Occipital lobe (tissue), 2 donors: ENCODE measurements around the gene ACTR2. TPM values are rescaled to one million over a fixed set of nuclear protein-coding genes. Genes with fewer than 3 reads are reported as not detected.
"Not testable (repeated sequence)": the region's sequence is repeated elsewhere in the genome, so short reads cannot be mapped to it uniquely, and the experiment has no call there.

ENCODE experiments used
- DNase-seq: peaks from one replicate; lab custom pipeline; 2025; lab: John Stamatoyannopoulos, UW
- total RNA-seq: library from RNA; depleted of rRNA; stranded (reverse); fragments of >200 nt; gene quantifications from one replicate; pipeline ENCODE4 v1.2.3, GENCODE V29; 2014

The ACTR2 gene
- total RNA-seq, 1 donor from 2014 or later = 115 TPM

DNA sequence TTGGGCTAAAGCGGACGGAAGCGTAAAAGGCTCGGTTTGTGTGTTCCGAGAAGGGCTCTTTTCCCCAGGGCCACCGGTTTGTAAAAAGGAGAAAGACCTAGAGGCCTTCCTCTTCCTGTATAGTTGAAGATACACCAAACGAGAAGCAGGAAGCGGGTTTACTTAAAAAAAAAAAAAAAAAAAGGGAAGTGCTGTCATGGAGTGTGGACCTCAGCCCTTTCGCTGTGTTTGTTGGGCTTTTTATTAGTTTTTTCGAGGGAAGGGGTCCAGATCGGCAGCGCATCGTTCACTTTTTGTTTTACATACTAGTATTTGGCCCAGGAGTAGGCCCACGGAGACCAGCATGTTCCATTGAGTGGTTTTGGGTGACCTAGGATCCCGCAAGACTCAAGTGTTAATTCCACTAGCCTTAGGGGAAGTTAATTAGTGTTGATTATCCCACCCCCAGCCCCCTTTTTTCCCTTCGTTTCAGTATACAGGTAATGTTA is 676 bp downstream of the ACTR2 start:
- no peak for DNase-seq

DNA sequence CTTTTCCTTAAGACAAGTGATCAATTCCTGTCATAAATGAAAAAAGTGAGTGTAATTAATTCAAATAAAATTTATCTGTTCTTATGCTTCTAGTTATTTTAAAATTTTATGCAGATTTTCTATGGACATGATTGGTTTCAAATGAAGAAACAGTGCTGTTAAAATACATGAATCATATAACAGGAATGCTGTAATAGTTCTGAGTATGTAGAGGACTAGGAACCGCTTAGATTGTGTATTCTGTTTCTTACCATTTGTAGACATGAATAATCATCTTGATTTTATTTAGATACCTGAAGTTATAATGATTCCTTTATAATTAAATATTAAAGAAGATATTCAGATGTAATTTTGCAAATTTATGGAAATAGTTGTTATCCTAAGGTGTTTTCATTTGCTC is 3.5 kb downstream of the ACTR2 start:
- no peak for DNase-seq

DNA sequence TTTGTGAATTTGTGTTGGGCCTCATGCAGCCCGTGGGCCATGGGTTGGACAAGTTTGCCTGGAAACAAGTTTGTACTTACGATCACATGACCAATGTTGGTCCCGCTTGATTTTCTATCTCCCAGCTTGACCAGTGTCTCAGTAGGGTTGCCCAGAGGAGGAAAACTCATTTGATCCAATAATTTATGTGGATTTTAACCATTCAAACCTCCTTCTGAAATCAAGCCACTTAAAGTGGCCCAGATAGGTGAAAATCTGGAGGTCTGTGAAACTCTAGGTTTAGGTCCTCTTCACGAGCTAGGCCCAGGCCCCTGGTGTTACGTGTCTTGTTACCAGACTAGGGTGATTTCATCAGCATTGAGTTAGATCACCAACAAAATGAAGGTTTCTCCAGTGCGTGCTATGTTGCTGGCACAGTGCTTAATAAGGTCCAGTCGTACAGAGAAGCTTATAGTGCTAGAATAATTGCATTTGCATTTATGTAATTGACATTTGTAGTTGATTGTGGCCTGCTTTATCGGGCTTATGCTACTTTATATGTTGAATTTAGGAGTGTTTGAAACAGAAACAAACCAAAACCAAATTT is 4.4 kb downstream of the ACTR2 start:
- no peak for DNase-seq

DNA sequence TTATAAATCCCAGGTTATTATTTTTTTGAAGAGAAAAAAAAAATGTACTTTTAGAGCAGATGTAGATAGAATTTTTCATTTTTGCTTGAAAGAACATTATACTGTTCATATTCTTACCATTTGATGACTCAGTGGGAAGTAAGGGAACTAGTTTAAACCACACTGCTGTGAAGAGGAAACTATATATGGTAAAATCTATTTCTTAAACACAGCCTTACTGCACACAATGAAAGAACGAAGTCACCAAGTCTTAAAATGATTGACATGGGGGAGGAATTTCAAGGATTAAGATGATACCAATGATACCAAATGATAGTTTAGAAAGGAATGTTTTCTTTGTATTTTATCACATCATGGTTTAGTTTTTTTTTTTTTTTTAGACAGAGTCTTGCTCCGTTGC is 5.0 kb downstream of the ACTR2 start:
- DNase-seq = no peak

DNA sequence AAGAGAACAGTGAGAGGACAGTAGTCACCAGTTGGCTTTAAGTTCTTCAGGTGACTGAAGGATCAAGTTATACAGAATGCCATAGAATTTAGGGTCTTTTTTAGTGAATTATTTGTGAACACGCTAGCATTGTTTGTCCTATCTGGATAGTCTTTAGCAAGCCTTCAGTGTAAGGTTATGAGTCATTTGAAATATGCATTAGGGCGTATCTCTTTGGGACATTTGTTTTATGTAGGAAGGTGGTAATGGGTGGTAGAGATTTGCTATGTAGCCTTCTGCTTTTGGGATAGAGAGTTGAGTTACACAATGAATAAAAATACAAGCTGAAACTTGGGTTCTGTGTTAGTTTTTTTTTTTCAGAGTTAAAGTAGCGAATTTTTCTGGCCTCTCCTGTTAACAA is 13.0 kb downstream of the ACTR2 start:
- no peak for DNase-seq

DNA sequence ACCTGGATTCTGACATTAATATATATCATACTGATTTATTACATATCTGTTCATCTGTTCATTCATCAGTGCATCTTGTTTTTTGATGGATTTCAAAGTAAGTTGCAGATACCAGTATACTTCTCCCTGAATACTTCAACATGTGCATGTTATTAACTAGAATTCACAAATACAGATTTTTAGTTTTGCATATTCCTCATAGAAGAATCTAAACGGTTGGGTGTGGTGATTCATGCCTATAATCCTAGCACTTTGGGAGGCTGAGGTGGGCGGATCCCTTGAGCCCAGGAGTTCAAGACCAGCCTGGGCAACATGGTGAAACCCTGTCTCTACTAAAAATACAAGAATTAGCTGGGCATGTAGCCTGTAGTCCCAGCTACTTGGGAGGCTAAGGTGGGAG is 16.8 kb downstream of the ACTR2 start:
- DNase-seq = not testable (repeated sequence)

DNA sequence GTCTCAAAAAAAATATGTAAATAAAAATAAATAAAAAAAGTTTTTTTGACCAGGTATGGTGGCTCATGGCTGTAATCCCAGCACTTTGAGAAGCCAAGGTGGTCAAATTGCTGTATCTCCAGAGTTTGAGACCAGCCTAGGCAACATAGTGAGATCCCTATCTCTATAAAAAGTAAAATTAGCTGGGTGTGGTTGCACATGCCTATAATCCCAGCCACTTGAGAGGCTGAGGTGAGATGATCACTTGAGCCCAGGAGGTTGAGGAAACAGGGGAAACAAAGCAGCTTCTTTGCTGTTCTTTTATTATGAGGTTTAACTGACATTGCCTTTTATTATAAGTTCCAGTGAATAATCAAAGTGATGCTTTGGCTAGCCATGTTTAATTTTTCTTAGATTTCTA is 25.0 kb downstream of the ACTR2 start:
- DNase-seq = no peak

DNA sequence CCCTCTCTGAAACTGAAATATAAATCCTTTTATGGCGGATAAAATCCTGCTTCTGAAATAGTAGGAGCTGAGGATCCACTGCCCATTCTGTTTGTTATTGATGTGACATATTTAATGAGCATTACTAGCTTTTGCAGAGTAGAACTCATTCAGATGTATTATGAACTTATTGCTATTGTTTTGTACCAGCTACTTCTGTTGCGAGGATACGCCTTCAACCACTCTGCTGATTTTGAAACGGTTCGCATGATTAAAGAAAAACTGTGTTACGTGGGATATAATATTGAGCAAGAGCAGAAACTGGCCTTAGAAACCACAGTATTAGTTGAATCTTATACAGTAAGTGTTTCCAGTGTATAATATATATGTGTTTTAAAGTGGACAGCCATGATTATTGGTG is 27.7 kb downstream of the ACTR2 start:
- no peak for DNase-seq

DNA sequence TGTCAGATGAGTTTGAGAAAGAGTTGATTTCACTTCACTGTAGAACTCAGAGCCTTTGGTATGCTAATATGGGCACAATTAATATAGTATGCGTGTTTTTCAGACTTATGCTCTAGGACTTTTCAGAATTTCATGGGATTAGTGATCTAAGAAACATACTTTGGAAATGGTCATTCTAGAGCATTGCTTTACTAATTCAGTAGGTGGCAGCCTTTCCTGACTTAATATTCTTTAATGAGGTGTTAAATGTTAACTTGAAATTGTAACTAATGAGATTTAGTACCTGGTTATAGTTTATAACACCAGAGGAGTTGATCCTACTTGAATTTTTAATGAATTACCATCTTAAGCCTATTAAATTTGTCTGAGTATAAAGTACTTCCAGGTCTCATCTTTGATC is 28.4 kb downstream of the ACTR2 start:
- no peak for DNase-seq

DNA sequence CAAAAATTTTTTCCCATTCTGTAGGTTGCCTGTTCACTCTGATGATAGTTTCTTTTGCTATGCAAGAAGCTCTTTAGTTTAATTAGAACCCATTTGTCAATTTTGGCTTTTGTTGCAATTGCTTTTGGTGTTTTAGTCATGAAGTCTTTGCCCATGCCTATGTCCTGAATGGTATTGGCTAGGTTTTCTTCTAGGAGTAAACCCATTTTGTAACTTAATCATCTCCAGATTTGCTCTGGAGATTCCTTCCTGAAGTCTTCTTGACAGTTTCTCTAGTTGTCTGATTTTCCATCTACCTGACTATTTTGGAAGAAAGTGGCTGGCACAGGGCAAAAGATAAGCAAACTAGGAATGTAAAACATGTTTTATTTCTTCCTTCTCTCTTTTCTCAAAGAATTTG is 30.2 kb downstream of the ACTR2 start:
- not testable (repeated sequence) for DNase-seq

DNA sequence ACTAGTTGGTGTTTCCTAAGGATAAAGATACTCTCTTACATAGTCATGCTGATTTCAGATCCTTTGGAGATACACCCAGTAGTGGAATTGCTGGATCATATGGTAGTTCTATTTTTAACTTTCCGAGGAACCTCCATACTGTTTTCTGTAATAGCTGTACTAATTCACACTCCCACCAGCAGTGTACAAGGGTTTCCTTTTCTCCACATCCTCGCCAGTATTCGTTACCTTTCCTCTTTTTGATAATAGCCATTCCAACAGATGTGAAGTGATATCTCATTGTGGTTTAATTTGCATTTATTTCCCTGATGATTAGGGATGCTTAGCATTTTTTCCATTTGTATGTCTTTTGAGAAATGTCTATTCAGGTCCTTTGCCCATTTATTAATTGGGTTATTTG is 34.0 kb downstream of the ACTR2 start:
- no peak for DNase-seq

DNA sequence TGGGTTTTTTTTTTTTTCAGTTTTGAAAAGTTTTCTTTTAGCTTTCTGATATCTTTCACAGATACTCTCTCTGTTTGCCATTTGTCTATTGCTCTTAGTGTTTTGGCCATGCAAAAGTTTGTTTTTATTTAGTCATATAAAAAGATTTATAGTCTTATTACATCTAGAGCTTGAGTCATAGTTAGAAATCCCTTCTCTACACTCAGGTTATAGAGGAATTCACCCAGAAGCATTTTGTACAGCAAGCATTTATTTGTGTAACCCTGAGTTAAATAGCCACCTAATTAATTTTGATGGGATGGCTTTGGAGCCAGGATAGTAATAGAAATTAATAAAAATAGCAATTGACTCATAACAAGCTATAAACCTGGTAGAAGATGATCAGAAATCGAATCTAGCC is 35.6 kb downstream of the ACTR2 start:
- no peak for DNase-seq

DNA sequence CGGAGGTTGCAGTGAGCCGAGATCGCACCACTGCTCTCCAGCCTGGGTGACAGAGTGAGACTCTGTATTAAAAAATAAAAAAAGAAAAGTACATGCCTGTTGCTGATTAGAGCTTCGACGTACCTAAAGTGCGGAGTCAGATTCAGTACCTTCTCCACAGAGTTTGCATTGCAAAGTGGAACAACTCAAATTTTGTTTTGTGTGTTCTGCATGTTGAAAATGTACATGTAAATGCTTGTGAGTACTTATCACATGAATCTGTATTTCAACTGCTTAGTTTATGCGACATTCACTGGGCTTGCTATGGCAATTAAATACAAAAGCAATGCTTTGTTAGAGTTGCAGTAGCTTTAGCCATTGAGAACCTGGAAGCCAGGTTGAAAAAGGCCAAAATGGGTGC is 36.4 kb downstream of the ACTR2 start:
- DNase-seq = no peak

DNA sequence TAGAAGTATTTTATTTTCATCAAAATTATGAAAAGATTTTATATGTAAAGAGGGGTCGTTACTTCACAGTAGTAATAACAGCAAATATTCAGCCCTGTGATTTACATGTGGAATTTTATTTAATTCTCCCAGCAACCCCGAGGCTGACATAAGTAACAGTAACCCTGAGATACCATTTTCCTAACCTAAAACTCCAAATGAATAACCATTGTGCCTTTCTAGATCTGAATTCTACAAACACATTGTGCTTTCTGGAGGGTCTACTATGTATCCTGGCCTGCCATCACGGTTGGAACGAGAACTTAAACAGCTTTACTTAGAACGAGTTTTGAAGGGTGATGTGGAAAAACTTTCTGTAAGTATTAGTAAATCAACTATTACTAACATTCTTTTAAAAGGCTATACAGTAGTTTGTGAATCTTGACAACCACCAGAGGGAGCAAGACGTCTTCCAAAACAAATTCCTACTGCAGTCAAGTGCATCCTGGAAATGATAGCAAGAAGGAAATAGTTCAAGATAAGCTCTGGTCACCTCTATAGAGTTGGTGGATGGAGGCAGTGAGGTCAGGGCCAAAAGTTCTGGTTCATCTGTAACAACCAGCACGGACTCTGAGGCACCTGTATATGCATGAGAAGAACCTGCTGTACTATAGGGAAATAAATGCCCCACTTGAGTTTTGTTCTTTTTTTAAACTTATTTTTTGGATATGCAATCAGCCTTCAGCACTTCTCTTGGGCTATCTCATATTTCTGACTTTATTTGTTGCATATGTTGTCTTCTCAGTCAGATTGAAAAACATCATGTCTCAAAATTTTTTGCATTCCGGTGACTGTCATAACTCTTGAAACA is 37.4 kb downstream of the ACTR2 start:
- DNase-seq = peak; percentile 1

DNA sequence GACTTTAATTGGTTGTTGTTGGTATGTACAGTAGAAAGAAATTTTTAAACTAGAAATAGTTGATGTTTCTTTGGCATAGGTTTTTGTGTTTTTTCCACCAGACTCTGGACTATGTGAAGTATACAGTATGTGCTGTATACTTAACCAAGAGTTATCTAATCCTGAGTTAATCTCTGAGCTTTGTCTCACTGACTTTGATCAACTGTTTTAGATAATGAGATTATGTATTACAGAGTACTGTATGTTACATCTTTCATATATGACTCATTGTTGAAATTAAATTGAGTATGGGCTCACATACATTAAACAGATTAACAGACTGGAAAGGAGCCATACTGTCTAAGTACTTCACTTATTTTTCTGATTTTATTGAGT is 38.0 kb downstream of the ACTR2 start:
- no peak for DNase-seq

DNA sequence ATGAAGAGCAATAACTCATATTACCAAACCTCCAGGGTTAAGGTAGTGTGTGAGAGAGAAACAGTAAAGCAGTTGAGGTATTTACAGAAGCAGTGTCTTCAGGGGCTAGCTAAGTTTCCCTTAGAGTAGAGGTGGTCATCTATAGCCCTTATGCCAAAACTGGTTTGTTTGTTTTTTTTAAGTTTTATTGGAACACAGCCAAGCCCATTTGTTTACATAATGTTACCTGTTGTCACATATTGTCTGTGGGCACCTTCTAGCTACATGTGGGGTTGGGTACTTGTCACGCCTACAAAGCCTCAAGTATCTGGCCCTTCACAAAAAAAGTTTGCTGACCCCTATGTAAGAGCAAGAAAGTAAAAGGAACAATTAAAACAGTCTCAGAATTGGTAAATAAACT is 39.4 kb downstream of the ACTR2 start:
- no peak for DNase-seq

DNA sequence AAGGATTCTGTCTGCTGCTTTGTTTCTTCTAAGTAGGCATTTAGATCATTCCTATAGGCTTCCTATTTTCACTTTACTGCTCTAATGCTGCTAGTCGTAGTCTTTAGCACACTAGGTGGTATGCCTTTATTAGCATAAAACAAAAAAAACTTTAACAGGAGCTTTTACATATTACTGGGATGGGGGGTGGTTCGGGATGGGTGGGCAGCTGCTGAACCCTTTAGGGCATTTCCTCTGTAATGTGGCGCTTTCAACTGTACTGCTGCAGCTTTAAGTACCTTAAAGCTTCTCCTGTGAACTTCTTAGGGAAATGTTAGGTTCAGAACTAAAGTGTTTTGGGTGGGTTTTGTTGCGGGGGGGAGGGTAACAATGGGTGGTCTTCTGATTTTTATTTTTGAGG is 41.3 kb downstream of the ACTR2 start:
- no peak for DNase-seq

DNA sequence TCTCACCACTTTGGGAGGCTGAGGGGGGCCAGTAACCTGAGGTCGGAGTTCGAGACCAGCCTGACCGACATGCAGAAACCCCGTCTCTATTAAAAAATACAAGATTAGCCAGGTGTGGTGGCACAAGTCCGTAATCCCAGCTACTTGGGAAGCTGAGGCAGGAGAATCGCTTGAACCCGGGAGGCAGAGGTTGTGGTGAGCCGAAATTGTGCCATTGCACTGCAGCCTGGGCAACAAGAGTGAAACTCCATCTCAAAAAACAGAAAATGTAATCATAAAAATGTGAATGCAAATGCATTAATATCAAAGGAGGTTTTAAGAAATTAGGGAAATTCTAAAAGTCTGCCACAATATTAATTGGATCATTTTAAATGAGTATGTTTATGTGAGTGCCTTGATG is 45.7 kb downstream of the ACTR2 start:
- no peak for DNase-seq

DNA sequence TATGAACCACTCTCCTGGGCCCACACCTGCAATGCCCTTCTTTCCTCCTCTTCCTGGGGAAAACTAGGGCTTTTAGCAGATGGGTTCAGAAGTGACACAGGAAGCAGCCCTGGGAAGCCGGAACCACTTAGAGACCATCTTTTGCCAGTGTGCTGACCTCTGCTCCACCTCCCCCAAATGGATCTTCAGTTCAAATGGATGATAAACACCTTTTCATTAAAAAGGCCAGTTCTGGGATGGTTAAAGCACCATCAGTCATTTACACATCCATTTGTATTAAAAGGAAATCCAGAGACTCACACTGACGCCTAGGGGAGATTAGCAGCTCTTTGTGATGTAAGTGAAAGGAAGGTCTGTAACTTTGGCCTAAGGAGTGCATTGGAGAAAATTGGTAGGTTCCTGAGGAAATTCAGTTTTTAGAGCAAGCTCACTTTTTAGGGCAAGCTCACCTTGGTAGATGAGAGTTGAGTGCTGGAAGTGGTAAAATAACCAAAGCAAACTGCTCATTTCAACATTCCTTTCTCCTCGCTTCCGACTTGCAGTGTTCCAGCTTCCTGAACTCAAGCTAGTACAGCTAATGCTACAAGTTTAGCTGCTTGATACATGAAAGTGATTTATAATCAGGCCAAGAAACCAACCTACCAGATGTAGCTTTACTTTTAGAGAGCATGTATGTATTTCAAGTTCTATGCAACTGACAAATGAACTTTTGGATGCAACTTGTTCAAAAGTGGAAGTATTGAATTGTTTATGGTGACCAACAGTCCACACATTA is 47.7 kb downstream of the ACTR2 start:
- no peak for DNase-seq

DNA sequence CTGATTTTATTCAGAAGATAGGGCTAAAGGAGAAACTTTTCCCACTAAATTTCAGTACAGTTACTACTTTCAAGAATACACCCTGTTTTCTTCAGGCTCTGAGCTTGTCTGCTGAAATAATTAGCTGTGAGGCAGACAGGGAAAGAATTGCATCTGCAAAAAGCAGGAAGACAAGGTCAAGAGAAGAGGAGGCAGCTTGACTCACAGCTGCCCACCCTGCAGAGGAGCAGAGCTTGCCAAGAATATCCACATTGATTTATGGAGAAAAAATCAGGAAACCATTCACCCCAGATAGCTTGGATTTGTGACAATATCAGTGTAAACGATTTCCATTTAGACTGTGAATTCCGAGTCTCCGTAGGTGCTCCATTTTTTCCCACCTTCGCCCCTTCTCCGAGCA is 49.0 kb downstream of the ACTR2 start:
- no peak for DNase-seq

DNA sequence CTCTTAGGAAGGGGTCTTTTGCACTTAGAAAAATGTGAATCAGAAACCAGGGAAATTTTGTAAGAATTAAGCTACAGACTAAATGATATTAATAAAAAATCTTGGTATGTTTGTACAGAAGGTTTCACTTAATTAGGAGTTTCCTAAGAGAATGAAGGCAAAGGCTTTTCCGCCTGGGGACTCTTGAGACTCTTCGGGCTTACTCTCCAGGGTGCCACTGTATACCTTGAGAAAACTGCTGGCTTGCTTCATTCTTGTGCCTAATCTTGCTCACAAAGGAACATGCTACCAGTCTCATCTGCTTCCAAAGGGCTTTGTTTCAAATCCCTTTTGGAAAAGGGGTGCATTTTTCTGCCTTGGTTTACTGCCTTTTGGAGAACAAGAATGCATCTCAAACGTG is 49.5 kb downstream of the ACTR2 start:
- no peak for DNase-seq

DNA sequence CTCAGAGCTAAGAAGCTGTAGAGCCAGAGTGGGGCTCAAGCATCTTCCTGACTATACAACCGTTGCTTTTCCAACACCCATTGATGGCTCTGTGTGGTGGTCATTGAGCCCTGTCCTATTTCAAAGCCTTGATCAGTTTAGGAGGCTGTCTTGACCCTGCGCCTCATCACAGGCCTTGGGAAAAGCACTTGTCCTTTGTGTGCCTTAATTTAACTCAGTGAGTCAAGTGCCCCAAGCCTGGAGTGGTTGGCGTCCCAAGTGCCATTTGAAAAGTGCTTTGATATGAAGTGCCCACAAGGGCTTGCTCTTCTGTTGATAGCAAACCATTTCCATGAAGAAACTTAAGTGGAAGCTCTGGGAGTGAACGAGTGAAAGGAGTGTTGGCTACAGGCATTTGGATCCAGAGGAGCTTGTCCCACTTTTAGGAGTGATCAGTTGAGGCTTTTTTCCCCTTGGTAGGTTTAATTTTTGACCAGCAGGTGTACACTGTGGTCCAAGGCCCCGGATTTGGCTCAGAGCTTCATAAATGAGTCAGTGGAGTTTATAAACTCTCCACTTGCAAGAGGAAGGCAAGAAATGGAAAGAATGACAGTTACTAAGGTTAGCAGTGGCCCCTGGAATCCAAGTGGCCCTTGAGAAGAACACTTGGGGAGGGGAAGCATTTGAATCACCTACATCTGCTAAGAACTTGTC is 50.3 kb downstream of the ACTR2 start:
- no peak for DNase-seq
